GM12891 (cell line): ENCODE measurements around the gene PDE10A.

ENCODE experiments used
- DNase-seq: peaks from one replicate; pipeline ENCODE4 v3.0.0; 2011; ENCODE audit warnings: low spot score; ENCODE audit not compliant: insufficient read length
- FAIRE-seq: peaks from 2 replicates; lab custom pipeline; 2011; peaks lifted over from hg19 to GRCh38; lab: Jason Lieb, UNC
- PAX5 ChIP-seq: IDR thresholded peaks from 2 replicates; pipeline ENCODE4 v1.6.1; 2011; ENCODE audit warnings: low read length, moderate library complexity, mild to moderate bottlenecking; ENCODE audit not compliant: insufficient read depth, severe bottlenecking
- POLR2A ChIP-seq: IDR thresholded peaks from 2 replicates; pipeline ENCODE4 v1.6.1; 2011; ENCODE audit warnings: low read depth, low read length, control low read depth
- POLR2AphosphoS5 ChIP-seq: IDR thresholded peaks from 2 replicates; pipeline ENCODE4 v1.6.1; 2011; ENCODE audit warnings: low read depth, low read length, control low read depth
- POU2F2 ChIP-seq: IDR thresholded peaks from 2 replicates; pipeline ENCODE4 v1.6.1; 2011; ENCODE audit warnings: low read depth, mild to moderate bottlenecking, control low read depth, low read length, moderate library complexity
- SPI1 ChIP-seq: IDR thresholded peaks from 2 replicates; pipeline ENCODE4 v1.6.1; 2011; ENCODE audit warnings: low read depth, low read length, control low read depth
- TAF1 ChIP-seq: IDR thresholded peaks from 2 replicates; pipeline ENCODE4 v1.6.1; 2011; ENCODE audit warnings: low read depth, low read length, control low read depth

PDE10A gene

DNA sequence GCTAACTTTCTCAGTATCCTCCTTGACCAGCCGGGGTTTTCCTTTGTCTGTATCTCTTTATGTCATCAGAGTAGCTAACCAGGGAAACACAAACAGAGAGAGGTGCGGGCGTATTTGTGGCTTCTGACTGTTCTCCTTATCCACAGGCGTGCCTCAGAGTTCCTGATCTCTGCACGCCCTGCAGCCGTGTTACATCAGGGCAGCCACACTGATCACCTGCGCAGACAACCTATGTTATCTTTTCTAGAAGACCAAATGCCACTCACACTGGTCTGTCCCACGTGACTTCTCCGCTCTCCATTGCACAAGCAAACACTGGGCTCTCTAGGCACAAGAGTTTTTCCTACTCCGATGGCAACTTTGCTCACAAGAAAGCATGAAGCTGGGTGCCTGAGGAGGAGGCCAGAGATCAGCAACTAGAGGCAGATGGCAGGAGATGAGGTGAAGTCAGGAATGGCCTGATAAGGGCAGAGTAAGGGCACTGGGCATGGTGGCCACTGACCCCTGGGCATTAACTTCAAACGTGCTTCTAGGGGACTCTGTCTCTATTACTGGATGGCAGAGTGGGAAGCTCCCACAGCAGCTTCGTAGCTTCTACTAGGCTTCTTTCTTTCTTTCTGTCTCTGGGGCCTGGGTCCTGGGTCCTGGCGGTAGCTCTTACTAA, 4.5 kb downstream of the PDE10A start:
- DNase-seq (no peak), FAIRE-seq (no peak)
- TF ChIP-seq TAF1: no peak
- TF ChIP-seq POLR2AphosphoS5: no peak
- TF ChIP-seq POLR2A: no peak
- TF ChIP-seq PAX5: no peak
- TF ChIP-seq POU2F2: no peak
- TF ChIP-seq SPI1: no peak

DNA sequence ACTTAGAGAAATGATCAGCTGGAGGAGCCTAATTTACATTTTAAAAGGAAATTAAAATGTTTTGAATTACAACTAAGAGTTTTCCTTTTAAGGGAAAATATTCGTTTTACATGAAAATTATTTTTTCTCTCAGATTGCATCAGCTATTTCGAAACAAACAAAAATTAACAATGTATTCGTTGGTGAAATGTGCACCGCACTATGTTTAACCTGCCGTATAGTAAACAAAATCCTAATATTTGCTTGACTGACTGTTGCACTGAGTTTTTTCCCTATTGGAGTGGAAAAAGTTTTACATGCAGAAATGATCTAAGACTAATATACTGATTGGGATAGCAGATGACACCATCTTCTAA, 5.7 kb downstream of the PDE10A start:
- DNase-seq (no peak), FAIRE-seq (no peak)
- TF ChIP-seq TAF1: no peak
- TF ChIP-seq POU2F2: no peak
- TF ChIP-seq SPI1: no peak
- no peak for TF ChIP-seq POLR2A
- no peak for TF ChIP-seq PAX5
- TF ChIP-seq POLR2AphosphoS5: no peak

DNA sequence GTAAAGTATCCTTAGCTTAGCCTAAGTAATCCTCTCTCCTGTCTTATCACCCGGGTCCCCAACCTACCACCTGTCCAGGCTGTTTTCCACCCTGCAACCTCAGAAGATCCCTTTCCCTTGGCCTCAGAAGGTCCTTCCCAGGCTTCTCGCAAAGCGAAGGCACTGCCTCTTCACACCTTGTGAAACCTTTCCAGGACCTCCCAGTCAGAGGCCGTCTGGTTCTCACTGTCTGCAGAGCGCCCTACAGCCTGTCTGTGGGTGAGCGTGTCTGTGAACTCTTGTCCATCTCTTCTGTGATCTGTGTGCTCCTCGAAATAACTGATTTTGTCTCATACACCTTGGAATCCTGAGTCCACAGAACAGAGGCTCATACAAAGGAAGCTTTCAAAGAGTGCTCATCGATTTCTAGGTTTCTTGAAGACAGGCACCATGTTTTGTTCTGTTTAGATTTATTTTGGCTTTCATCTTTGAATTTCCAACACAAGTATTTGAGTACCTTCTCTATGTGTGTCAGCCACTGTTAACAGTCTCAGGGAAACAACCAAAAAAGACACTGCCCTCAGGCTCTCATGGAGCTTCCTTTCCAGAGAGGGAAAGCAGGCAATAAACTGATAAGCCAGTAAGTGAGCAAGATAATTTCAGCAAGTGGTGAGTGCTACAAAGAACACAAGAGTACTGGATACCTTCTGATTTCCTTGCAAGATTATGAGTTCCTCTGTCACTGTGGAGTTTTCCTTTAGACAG, 6.3 kb downstream of the PDE10A start:
- DNase-seq: no peak
- FAIRE-seq: no peak
- TF ChIP-seq POU2F2 (no peak), PAX5 (no peak), POLR2A (no peak), SPI1 (no peak), TAF1 (no peak), POLR2AphosphoS5 (no peak)

DNA sequence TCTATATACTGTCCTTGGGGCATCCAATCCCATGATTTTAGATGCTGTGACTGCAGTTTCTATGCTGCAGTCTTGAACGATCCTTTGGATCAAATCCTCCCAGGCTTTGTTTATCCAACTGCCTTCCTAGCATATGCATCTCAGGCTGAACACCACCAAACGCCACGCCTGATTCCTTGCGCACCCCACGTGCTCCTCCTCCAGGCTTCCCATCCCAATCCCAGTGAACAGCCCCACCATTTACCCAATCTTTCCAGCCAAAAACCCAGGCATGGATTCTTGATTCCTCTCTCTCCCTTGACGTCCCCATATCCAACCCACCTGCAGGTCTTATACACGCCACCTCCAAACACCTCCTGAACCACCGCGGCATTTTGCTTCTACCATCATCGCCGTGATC, 7.8 kb downstream of the PDE10A start:
- DNase-seq (no peak), FAIRE-seq (no peak)
- TF ChIP-seq TAF1 (no peak), POLR2AphosphoS5 (no peak), POLR2A (no peak), POU2F2 (no peak), PAX5 (no peak)

DNA sequence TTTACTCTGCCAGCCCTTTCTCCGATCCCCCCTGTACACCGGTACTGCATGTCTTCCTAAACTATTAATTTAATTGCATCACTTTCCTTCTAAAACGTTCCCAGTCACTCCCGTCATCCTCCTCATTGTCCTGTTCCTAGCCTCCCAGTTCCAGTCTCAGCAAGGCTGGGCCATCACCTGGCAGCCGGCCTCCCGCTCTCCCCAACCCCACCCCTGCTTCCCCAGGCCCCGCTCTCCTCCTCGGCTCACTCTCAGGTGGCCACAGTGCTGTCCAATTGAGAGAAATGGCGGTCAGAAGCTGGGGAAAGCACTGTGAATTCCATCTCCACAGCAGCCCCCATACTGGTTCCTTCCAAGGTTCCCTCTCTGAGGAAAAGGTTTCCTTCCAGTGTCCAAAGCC, 8.9 kb downstream of the PDE10A start:
- TF ChIP-seq PAX5: no peak
- TF ChIP-seq POLR2A: no peak
- DNase-seq: no peak
- no peak for FAIRE-seq

DNA sequence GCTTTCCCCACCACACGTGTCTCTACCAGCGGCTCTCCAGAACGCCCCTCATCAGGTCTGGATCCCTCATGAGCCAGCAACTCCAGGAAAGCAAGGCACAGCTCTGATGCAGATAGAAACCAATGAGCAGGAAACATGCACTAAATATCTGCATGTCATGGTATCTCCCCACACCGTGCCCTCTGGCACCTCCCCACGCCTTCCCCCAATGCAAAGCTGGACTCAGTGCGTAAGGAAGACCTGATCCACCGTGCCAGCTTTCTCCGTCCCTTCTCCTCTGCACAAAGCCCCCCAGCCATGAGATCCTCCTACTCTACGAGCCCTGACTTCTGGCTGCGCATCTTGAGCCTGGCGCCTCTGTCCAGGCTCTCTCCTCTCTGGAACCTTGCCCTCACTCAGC, 9.4 kb downstream of the PDE10A start:
- no peak for FAIRE-seq
- DNase-seq: no peak
- no peak for TF ChIP-seq POU2F2
- TF ChIP-seq POLR2A: no peak
- no peak for TF ChIP-seq TAF1
- TF ChIP-seq POLR2AphosphoS5: no peak
- no peak for TF ChIP-seq SPI1
- TF ChIP-seq PAX5: no peak

DNA sequence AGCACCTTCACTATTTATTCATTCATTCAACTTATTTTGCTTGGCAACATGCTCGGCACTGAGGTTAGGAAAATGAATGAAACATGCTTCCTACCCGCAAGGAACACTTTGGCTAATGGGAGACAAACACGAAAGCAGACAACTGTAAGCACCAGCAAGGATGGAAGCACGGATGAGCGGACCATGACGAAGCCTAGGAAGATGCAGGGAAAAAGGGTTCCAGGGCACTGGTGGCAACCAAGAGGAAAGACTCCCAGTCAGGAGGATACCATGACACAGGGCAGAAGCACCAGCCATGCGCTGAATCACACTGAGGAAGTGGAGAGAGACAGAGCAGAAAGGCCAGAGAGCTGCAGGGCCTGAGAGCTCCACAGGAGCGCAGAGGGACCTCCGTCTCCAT, 9.8 kb downstream of the PDE10A start:
- DNase-seq (no peak), FAIRE-seq (no peak)
- TF ChIP-seq POLR2A (no peak), TAF1 (no peak), POU2F2 (no peak), SPI1 (no peak), PAX5 (no peak), POLR2AphosphoS5 (no peak)

DNA sequence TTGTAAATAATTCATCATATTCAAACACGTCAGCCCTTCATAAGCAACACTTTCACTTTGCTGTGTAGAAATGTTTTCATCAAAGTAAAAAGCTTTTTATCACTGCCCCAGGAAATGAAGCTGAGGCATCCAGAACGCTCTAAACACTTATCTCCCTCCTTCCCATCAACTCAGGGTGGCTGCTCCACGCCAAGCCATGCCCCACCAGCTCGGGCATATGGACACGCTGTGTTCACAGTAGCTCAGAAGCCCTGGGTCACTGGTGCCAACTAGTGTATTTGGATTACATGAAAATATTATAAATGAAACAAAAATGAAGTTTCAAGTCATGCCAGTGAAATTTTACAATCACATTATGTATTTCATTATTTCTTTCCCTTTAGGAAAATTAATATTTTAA, 10.3 kb downstream of the PDE10A start:
- DNase-seq (no peak), FAIRE-seq (no peak)
- no peak for TF ChIP-seq PAX5
- no peak for TF ChIP-seq POLR2A
- TF ChIP-seq POLR2AphosphoS5: no peak
- TF ChIP-seq SPI1: no peak
- TF ChIP-seq TAF1: no peak
- TF ChIP-seq POU2F2: no peak

DNA sequence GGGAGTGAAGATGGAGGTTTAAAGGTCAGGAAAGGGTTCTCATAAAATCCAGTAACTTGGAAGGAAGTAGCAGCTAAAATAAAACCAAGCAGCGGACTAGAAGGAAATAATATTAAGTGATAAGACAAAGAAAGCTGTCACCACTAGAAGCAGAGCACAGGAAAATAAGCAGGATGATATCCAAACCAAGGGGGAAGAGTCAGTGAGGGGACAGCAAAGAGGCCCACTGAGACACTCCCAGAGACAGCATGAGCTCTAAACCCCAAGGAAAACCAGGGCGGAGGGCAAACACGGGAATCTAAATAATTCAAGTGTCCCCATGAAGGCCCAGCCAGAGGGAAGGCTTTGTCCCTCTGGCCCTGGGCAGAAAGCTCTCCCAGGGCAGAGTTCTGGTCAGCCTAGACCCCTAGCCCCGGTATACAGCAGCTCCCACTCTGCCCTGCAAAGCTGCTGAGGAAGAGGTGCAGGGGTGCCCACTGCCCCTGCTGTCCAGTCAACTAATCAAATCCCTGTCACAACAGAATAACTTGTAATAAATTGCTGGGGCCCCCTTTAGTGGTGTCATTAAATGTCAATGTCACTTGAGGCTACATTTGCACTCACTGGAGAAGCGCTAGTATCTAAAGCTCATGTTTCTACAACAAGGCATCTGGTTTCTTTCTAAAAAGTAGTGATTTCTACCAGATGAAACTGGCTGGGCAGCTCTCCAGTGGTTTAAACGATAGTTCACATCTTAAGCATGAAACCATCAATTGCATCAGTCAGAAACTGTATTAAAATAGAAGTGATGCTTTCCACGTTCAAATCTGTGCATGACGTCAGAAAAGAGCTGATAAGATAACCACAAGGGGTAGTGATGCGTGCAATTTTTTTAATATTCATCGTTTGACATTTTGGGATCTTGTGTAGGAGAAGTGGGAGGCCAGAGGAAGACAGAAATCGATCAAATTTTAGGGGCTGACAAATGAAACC, 13.6 kb downstream of the PDE10A start:
- TF ChIP-seq POU2F2 (no peak), PAX5 (no peak), TAF1 (no peak), POLR2AphosphoS5 (no peak), POLR2A (no peak), SPI1 (no peak)
- no peak for FAIRE-seq
- DNase-seq: no peak

DNA sequence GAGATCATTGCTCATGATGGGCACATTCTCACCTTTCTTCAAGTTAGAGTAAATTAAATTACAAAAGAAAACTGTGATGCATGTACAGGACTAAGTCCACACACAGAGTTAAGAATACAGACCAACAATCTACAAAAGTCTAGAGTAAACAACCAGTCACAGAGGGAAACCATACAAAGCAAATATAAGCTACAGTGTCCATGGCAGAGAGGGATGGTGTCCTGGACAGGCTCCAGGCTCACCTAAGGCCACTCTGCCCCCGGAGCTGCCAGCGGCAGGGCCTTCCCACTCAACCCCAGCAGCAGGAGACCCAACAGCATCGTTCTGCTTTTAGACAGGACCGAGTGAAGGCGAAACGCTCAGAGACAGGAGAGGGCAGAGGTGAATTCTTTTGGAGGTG, 16.0 kb downstream of the PDE10A start:
- no peak for TF ChIP-seq TAF1
- no peak for TF ChIP-seq SPI1
- no peak for TF ChIP-seq POU2F2
- TF ChIP-seq PAX5: no peak
- TF ChIP-seq POLR2AphosphoS5: no peak
- no peak for TF ChIP-seq POLR2A
- no peak for DNase-seq
- FAIRE-seq: no peak
